DND-41 (cell line): Measurements from ENCODE around the gene KIRREL3.

Experiments
- ATAC-seq: fragments of 200-7000 bp; cut with Tn5 transposase; 3 replicates; pipeline ENCODE4 v1.9.1; 2021; ENCODE audit warnings: low read depth; ENCODE audit not compliant: insufficient read depth
- DNase-seq: peaks from one replicate; pipeline ENCODE4 v3.0.0-alpha.2; 2020
- H2AFZ ChIP-seq: 2 replicates; pipeline ENCODE4 v1.6.0; 2012; ENCODE audit warnings: low read depth, low read length
- H3K27ac ChIP-seq: 2 replicates; pipeline ENCODE4 v1.5.1; 2012; ENCODE audit warnings: low read length, inconsistent platforms
- H3K27me3 ChIP-seq: fragments of 200-600 bp; sonication (generic); 2 replicates; pipeline ENCODE4 v1.6.0; 2012; ENCODE audit warnings: low read length, mild to moderate bottlenecking, inconsistent platforms; ENCODE audit not compliant: insufficient read depth, poor library complexity
- H3K36me3 ChIP-seq: 2 replicates; pipeline ENCODE4 v1.5.1; 2012; ENCODE audit warnings: low read length, inconsistent platforms; ENCODE audit not compliant: insufficient read depth
- H3K4me1 ChIP-seq: 2 replicates; pipeline ENCODE4 v1.5.1; 2012; ENCODE audit warnings: mild to moderate bottlenecking, low read length; ENCODE audit not compliant: insufficient read depth
- H3K4me2 ChIP-seq: 2 replicates; pipeline ENCODE4 v1.6.0; 2012; ENCODE audit warnings: mild to moderate bottlenecking, moderate library complexity, low read length, inconsistent platforms; ENCODE audit not compliant: insufficient read depth
- H3K4me3 ChIP-seq, 2 experiments: fragments of 200-600 bp in 1 of 2; shearing (Covaris generic) in 1 of 2; 2 replicates each; pipeline ENCODE4 v1.5.1; 2012 to 2016; ENCODE audit warnings: inconsistent platforms in 2 of 2, low read length in 2 of 2, mild to moderate bottlenecking in 2 of 2, low read depth in 1 of 2, moderate library complexity in 1 of 2
- H3K79me2 ChIP-seq: 2 replicates; pipeline ENCODE4 v1.6.0; 2012; ENCODE audit warnings: low read length, inconsistent platforms; ENCODE audit not compliant: insufficient read depth
- H3K9ac ChIP-seq: 2 replicates; pipeline ENCODE4 v1.6.0; 2012; ENCODE audit warnings: low read depth, mild to moderate bottlenecking, inconsistent platforms, low read length, moderate library complexity
- H3K9me3 ChIP-seq: 2 replicates; pipeline ENCODE4 v1.5.1; 2012; ENCODE audit warnings: low read length, moderate library complexity, mild to moderate bottlenecking, inconsistent platforms; ENCODE audit not compliant: insufficient read depth, severe bottlenecking
- H4K20me1 ChIP-seq: 2 replicates; pipeline ENCODE4 v1.6.0; 2012; ENCODE audit warnings: low read length; ENCODE audit not compliant: insufficient read depth
- CTCF ChIP-seq: IDR thresholded peaks from 2 replicates; pipeline ENCODE4 v1.5.1; 2012; ENCODE audit warnings: borderline replicate concordance, low read length, moderate library complexity, mild to moderate bottlenecking; ENCODE audit not compliant: poor library complexity, severe bottlenecking; ENCODE audit errors: extremely low read depth
- EZH2 ChIP-seq: IDR thresholded peaks from 3 replicates; pipeline ENCODE4 v1.6.1; 2012; ENCODE audit warnings: borderline replicate concordance, low read depth, mild to moderate bottlenecking, moderate library complexity, low read length, inconsistent platforms; ENCODE audit not compliant: severe bottlenecking

Gene KIRREL3

GRCh38 chr11:126602993-126603392 lies 397.6 kb downstream of the KIRREL3 start:
- DNase-seq (no peak), ATAC-seq (no peak)
- Histone ChIP-seq H3K27ac (no peak overlapping the region), H3K27me3 (peaks cover 16% of the 10 kb centered on the region), H3K79me2 (no peaks in the 10 kb centered on the region), H2AFZ (no peak overlapping the region), H3K4me3 (no peak overlapping the region), H4K20me1 (no peaks in the 10 kb centered on the region), H3K4me2 (no peak overlapping the region), H3K9ac (no peak overlapping the region), H3K36me3 (no peaks in the 10 kb centered on the region), H3K9me3 (no peaks in the 10 kb centered on the region), H3K4me1 (no peaks in the 10 kb centered on the region)
- TF ChIP-seq EZH2 (no peak), CTCF (no peak)

- Histone ChIP-seq H3K9ac (no peak overlapping the region), H3K27ac (no peak overlapping the region), H3K36me3 (no peaks in the 10 kb centered on the region), H2AFZ (no peak overlapping the region), H3K79me2 (no peaks in the 10 kb centered on the region), H3K9me3 (no peaks in the 10 kb centered on the region), H3K27me3 (peaks cover 16% of the 10 kb centered on the region), H3K4me1 (no peaks in the 10 kb centered on the region), H3K4me2 (no peak overlapping the region), H4K20me1 (no peaks in the 10 kb centered on the region), H3K4me3 (no peak overlapping the region)
- ATAC-seq (no peak), DNase-seq (no peak)
- TF ChIP-seq CTCF: no peak
- no peak for TF ChIP-seq EZH2
These were observed 398.1 kb downstream of the KIRREL3 start for GRCh38 chr11:126602349-126602940.

- H3K4me3 ChIP-seq: no peak overlapping the region
- H3K27me3 ChIP-seq: peaks cover 15% of the 10 kb centered on the region
- no peak overlapping the region for H3K4me2 ChIP-seq
- DNase-seq (no peak), ATAC-seq (no peak)
- no peak for TF ChIP-seq CTCF
- TF ChIP-seq EZH2: no peak
- no peaks in the 10 kb centered on the region for H3K36me3 ChIP-seq
- H3K9me3 ChIP-seq: no peaks in the 10 kb centered on the region
- no peaks in the 10 kb centered on the region for H3K79me2 ChIP-seq
- H2AFZ ChIP-seq: no peak overlapping the region
- no peak overlapping the region for H3K9ac ChIP-seq
- no peaks in the 10 kb centered on the region for H3K4me1 ChIP-seq
- H4K20me1 ChIP-seq: no peaks in the 10 kb centered on the region
- no peak overlapping the region for H3K27ac ChIP-seq
These were observed 398.9 kb downstream of the KIRREL3 start for GRCh38 chr11:126601550-126602215.
